K562 (cell line): ENCODE results near the gene FBN1.

Experiments used
- HMGXB4 ChIP-seq: sonication (generic); formaldehyde crosslinking; IDR thresholded peaks from 2 replicates; pipeline ENCODE4 v1.8.1; 2023; ENCODE audit warnings: mild to moderate bottlenecking, missing genetic modification reagents
- PHF20 ChIP-seq: fragments of 450-650 bp; IDR thresholded peaks from 2 replicates; pipeline ENCODE4 v1.6.1; 2018; ENCODE audit not compliant: partially characterized antibody
- ZBTB1 ChIP-seq: sonication (generic); formaldehyde crosslinking; IDR thresholded peaks from 2 replicates; pipeline ENCODE4 v1.8.1; 2023; ENCODE audit warnings: missing genetic modification reagents, low read depth, mild to moderate bottlenecking, borderline replicate concordance
- ZBTB11 ChIP-seq, 3 experiments: fragments of 200-800 bp in 1 of 3; fragments of 250-450 bp in 1 of 3; fragments of 450-650 bp in 1 of 3; sonication (Bioruptor Pico) in 1 of 3; sonication (Bioruptor generic) in 1 of 3; formaldehyde crosslinking in 1 of 3; IDR thresholded peaks; 2 replicates each; pipeline versions ENCODE4 v1.6.1 to v1.8.0; 2016 to 2022; ENCODE audit warnings: mild to moderate bottlenecking in 2 of 3, missing genetic modification characterization in 2 of 3, missing compliant biosample characterization in 1 of 3, moderate library complexity in 1 of 3
- TF ChIP-seq, protein P1 (sequence below), 3 experiments: IDR thresholded peaks in 2 of 3; conservative IDR thresholded peaks in 1 of 3; 2 replicates each; pipeline ENCODE4 v1.5.1; 2011 to 2012; ENCODE audit warnings: low read length in 3 of 3, mild to moderate bottlenecking in 3 of 3, control low read depth in 2 of 3, improper control_type of control experiment in 1 of 3, inconsistent platforms in 1 of 3, low read depth in 1 of 3, mixed read lengths in 1 of 3, moderate library complexity in 1 of 3; ENCODE audit not compliant: insufficient read depth in 2 of 3

DNA sequence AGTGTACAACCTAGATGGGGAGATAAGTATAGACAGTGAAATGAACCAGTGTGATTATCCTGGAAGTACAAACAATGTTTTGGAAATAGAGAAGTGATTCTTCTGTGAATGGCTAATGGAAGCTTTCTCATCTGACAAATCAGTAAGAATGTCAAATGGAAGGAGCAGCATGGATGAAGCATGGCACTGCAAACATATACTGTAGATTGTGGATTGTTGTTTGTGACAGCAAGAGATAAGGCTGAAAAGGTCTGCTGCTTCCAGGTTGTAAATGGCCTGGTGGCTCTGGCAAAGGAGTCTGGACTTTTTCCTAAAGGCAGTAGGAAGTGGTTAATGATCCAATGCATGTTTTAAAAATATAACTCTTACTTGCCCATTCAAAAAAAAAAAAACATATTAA, 71.3 kb downstream of the FBN1 start:
- TF ChIP-seq PHF20, result no peak
- TF ChIP-seq HMGXB4 (CRISPR knock-in tag), result no peak
- no peak for TF ChIP-seq ZBTB1 (CRISPR knock-in tag)
- TF ChIP-seq, protein P1, sequence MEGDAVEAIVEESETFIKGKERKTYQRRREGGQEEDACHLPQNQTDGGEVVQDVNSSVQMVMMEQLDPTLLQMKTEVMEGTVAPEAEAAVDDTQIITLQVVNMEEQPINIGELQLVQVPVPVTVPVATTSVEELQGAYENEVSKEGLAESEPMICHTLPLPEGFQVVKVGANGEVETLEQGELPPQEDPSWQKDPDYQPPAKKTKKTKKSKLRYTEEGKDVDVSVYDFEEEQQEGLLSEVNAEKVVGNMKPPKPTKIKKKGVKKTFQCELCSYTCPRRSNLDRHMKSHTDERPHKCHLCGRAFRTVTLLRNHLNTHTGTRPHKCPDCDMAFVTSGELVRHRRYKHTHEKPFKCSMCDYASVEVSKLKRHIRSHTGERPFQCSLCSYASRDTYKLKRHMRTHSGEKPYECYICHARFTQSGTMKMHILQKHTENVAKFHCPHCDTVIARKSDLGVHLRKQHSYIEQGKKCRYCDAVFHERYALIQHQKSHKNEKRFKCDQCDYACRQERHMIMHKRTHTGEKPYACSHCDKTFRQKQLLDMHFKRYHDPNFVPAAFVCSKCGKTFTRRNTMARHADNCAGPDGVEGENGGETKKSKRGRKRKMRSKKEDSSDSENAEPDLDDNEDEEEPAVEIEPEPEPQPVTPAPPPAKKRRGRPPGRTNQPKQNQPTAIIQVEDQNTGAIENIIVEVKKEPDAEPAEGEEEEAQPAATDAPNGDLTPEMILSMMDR (IDR thresholded peaks at IDR 0.05 in 2 of 3, conservative IDR thresholded peaks at IDR 0.05 in 1 of 3; ENCODE audit: insufficient read depth in 2 of 3, low read depth in 1 of 3, low read length in 3 of 3), result no peak
- TF ChIP-seq ZBTB11 (CRISPR knock-in tag; IDR thresholded peaks at IDR 0.05), result no peak
